Measurements from ENCODE around the gene CAMK4.

Gene CAMK4

DNA sequence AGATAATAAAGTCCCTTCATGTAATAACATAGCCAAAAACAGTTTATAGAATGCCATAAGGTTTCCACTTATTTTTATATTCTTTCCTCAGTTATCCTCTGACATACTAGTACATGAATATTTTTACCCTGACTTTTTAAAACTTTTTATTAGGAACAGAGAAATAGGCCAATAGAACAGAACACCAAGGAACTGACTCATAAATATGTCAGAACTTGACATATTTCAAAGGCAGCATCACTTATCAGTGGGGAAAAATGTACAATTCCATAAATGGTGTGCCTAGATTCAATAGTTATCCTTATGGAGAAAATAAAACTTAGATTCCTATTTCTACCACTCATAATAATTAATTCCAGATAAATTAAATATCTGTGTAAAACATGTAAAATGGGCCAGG lies 278.8 kb downstream of the CAMK4 start:
- DNase-seq: no peak

DNA sequence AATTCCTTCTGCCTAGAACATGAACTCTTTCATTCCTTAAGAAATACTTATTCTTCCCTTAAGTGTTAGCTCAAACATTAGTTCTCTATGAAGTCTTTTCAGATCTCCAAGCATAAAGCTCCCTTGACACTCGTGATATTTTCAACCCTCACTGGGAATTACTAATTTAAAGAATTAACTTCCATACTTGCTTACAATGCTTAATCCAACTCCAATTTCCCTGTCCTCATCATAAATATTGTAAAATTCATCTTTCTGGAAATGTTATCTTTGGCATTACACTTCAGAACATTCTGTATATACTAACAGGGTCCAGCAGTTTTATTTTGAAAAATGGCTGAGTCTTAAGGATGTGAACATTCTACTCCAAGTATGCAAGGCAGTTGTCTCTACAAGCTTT lies 280.9 kb downstream of the CAMK4 start:
- DNase-seq: no peak

DNA sequence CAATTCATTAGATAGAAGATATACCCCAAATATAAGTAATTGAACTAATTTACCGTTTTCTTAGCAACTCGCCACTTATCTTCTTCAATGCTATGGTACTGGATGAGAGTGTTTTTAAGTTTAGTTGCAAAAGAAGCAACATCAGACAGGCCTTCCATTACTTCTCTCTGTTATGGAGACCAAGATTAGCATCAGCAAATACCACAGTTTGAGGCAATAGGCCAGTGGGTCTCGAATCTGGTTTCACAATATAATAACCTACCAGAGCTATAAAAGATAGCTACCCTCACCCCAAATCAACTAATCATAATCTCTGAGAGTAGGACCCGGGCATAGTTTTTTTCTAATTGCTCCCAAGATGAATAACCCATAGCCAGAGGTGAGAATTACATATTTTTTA lies 283.1 kb downstream of the CAMK4 start:
- DNase-seq: no peak

DNA sequence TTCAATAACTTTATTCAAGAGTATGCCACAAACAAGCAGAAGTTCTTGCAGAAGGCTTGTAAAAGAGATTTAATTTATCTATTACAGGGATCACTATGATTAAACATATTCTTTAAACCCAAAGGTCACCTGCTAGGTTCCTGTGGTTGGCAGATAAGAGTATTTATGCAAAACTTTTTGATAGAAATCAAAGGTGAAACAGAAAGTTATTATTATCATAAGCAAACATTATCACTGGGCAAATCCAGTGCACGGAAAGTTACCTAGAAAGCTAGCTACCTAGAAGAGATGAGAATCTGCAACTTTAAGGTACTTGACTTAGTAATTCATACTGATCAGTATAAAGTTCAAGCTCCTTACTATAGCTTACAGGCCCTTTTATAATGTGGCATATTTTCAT lies 284.9 kb downstream of the CAMK4 start:
- DNase-seq: no peak

DNA sequence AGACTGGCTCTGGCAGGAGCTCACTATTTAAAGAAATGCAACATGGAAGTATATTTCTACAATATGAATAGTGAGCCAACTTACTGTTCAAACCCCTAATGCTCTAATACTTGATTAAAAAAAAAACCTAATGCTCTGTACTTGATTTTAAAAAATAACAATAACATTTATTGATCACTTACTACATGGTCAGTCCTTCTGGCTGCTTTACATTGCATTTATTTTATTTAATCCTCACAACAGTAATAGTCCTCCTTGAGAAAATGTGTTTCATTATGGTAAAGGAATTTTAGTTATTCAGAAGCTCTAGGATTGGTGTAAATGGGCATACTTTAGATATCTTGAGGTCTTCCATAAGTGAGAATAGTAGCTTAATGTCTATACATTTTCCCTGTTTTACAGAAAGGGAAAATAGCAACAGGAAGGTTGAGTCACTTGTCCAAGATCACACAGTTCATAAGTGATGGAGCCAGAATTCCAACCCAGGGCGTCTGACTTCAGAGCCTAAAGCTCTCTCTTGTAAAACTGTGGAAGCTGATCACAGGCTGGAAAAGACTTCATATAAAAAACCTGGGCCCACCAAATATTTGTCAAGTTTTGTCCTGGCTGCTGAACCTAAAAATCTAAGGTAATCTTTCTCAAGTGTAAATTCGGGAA lies 287.1 kb downstream of the CAMK4 start:
- DNase-seq: no peak

DNA sequence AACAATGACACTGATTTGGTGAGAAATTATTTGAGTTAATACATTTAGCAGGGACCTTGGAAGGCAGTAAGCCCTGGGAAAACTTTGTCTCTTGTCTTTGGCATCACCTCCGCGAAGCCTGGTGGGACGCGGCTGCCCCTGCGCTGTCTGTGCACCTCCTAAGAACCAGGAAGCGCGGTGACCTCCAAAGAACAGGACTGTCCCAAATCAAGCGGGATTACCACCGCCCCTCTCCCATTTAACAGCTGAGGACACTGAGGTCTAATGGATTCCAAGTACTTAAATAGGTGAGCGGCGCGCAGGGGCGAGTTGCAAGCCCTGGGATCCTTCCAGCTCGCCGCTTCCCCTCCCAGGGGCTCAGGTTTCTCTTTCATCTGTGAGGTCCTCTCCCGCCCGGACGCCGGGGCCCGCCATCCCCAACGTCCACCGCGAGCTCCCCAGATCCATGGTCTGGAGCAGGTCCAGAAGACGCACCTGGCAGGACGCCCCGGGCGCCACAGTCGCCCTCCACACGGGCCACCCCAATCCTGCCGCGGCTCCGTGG lies 287.7 kb downstream of the CAMK4 start:
- DNase-seq: peak in 1 of 2 experiments; percentile 10

DNA sequence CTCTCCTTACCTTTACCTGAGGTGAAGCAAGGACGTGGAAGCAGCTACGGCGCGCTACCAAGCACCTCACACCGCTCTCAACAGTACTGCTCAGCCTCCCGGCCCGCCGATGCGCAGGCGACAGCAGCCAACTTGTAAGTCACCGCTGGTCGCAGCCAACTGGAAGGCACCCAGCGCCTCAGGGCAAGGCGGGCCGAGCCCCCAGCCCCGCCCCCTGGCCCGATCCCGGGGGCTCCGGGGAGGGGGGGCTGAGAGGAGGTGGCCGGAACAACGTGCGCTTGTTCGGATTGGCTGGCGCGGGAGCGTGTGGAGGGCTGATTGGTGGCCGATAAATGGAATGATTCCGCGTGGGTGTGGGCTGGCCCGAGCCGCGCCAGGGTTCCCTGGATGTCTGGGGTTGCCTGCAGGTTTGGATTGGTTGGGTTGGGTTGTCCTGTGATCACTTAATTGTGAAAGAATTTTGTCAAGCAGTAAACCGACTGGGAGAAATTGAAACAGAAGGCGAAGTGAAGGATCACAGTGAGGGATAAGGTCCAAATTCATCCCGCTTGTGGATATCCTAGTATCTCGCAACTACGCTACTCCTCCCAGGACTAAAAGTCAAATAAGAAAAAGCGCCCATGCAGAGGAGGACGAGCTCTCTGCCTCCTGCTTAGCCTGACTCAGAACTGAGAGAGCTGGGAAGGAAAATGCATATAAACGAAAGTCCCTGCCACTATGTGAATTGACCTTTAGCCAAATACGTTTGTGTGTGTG lies 288.4 kb downstream of the CAMK4 start, which contains the start of gene STARD4:
TSS of gene STARD4 (minus strand) at position 161 of the 756 bp plus-strand sequence. CDS start 5,102 bp downstream, outside the sequence.
- peak; percentile 89 for DNase-seq

DNA sequence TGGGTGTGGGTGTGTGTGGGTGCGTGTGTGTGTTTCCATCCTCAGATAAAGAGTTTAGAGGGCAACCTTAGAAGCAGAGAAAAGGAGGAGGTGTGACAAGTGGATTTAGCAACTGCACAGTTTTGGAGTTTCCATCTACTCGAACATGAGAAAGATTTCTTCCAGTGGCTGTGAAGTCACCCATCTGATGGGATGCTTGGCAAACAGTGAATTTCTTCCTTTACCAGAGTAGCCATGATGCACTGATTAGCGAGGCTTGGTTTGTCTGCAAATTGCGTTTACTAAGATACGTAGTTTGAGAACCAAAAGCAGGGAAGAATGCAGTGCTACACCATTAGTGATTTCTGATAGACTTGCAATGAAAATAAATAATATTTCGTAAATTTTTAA lies 288.9 kb downstream of the CAMK4 start:
- peak; percentile 72 to 77 for DNase-seq

DNA sequence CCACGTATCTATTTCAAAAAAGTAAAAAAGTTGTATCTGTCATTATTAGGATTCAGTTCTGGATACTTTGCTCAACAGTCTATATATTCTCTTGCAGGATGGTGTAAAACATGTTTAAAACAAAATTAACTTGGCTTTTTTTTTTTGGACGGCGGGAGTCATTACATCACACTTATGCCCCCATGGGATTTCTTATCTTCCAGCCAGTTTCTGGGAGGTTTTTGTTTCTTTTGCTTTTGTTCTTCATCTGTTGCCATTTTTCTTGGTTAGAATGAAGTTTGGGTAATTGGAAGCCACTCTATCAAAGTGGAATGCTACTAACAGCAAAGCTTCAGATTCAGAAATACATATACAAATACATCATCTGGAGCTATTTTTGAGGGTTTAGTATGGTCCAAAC lies 289.9 kb downstream of the CAMK4 start:
- no peak for DNase-seq

DNA sequence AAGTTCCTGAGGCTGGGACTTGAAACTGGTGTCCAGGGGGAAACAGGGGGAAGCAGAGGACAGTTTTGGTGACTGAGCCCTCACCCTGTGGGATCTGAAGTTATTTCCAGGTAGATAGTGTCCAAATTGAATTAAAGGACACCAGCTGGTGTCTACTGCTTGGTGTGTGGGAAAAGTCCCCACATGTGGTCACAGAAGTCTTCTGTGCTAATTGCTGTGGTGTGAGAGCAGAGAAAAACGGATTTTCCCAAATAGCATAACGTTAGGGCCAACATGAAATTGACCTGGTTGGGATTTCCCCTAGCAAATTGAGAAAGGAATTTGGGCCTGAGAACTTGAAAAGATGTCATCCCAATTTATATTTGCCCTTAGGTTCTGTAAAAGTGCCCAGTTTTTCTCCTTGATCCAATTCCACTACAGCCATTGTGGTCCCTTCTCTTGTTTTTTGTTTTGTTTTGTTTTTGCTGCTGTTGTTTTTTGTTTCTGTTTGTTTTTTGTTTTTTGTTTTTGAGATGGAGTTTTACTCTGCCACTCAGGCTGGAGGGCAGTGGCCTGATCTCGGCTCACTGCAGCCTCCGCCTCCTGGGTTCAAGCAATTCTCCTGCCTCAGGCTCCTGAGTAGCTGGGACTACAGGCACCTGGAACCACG lies 293.8 kb downstream of the CAMK4 start:
- DNase-seq: no peak

DNA sequence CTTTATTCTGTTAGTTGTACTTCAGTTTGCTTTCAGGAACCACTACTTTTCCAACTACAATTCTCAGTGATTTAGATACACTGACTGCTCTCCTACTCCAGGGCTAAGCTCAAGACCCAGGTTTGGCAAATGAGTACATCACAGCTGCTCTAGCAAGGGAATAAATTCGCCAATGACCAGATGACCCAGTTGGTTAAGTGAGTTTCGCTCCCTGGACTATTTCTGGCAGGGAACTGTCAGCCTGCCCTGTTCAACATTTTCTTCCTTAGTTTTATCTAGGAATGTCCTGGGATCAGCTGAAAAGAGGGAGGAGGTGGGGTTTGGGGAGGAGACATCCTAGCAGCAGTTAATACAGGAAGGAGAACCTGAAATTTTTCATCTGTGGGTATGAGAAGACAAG lies 294.6 kb downstream of the CAMK4 start:
- DNase-seq: no peak

DNA sequence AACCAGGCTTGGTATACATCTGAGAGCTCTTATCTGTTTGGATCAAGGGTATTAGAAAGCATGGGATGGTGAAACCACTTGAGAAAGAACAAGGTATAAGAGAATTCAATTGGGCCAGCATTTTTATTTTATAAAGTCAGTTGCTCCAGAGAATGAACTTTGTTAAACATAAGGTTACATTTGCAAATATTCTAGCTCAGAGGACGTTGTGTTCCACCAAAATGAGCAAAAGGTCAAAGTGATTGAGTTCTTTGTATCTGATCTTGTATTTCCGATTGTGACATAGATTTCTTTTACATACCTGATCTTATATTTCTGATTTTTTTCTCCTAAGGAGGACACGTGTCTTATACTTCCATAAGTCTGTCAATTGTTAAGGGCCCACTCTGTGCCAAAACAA lies 296.7 kb downstream of the CAMK4 start:
- DNase-seq: no peak

DNA sequence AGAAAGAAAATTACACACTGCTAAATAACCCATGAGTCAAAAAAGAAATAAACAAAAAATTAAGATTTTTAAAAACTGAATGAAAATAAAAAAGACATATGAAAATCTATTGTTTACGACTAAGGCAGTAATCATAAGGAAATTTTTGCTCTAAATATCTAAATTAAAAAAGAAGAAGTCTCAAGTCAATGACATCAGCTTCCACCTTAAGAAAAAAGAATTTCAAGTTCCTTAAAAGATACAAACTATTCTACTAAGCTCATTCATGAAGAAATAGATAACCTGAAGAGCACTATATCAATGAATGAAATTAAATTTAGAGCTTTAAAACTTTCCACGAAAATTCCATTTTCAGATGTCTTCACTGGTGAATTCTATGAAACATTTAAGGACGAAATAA lies 303.9 kb downstream of the CAMK4 start:
- no peak for DNase-seq

DNA sequence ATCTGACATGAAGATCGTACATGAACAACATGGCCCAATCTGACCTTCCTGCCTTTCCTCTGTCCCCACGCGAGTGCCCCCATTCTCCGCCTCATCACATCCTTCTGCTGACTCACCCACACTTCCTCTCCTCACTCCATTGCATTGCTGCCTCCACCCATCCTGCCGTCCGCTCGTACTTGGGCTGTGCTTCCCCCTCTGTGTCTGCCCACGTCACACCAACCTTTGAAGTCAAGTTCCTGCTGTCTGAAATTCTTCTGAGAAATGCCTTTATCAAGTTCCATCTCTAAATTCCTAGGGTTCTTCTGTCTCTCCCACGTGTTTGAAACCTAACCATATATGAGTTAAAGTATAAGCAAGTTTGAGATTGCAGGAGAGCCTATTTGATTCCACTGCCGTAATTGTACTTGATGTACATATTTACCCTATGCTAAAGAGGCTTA lies 306.1 kb downstream of the CAMK4 start:
- DNase-seq: peak; percentile 84 to 88

DNA sequence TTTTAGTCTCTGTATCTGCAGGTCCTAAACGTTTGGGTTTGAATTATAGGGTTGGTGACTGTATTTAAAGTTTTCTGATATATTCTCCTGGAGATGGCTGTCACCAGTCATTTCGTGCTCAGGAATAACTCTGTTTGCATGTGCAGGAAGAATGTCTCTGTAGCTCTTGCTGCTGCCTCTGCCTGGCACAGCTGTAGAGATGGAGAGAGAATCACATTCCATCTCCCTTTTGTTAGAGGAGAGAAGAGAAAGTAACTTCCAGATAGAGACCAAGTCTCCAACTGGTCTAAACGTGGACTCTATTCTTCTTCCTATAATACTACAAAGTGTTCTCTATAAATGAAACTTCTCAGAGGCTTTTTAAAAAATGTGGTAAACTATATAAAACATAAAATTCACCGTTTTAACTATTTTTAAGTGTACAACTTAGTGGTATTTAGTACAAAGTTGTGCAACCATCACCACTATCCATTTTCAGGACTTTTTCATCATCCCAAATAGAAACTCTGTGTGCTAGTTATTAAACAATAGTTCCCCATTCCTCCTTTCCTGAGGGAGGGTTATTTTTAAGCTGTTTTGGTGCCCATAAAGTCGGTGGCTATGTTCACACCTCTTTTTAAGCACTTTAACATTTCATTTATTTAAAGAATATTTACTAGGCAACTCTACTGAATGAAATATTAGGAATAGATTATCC lies 308.9 kb downstream of the CAMK4 start:
- DNase-seq: no peak

DNA sequence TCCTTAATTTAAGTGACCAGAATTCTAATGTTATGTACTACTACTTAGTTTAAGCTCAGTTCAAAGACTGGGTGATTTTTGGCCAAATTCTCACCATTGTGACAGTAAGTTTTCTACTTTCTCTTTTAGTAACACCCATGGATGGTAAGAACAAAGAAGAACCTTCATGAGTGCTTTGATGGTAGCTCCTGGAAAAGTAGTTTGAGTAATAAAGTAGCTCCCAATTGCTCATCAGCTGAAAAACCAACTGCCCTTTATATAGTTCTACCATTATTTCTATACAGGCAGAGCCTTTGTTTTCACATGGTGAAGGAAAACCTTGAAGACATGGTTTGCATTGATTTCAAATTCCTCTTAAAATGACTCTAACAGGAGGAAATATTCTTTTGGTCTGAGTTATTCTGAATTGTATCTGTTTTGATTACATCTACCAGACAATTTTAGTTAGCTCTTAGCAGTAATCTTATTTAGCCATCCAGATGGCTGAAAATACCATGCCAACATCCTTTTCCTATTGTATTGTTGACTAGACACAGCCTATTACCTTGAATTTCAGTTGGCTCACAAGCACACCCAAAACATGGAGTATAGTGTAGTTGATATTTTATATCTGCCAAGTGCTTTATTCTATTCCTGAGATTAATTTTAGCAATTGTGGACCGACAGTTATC lies 311.8 kb downstream of the CAMK4 start:
- no peak for DNase-seq

DNA sequence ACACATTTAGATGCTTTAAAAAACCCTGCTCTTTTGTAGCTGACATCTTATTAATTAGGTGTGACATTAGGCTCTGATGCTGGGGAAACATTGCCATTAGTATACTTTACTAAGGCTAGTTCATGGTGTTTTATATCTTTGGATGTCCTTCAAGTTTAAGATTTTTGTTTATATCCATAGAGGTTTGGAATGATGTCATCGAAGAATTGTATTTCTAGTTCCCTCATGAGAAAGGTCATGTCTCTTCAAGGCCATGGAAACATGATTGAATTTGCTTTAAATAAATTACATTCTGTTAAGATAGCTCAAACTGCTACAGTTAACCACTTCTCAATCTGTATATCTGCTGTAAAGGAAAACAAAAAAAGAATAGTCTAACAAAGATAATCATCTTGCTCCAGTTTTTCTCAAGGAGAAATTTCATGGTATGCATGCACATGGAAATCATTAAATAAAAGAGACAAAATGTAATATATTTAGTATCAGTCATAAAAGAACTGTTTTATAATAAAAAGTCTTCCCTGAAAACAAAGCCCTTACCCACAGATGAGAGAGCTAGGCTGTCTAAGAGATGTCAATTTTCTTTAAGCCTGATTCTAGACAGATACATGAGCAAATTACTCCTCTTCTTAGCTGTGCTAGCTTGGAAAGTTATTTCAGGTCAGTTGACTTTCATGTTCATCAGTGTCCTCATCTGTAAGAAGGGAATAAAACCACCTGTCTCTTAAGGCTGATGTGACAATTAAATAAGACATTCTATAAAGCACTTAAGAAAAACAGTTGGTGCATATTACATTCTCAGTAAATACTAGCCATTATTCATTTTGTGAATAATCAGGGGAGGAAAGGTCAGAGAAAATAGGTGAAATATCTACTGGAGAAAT lies 313.2 kb downstream of the CAMK4 start:
- no peak for DNase-seq
